IMR-90 (cell line): ENCODE results near the gene AUTS2. TPM values are rescaled to one million over a fixed set of nuclear protein-coding genes. Genes with fewer than 3 reads are reported as not detected.

Experiments
- ATAC-seq: fragments of 200-7000 bp; cut with Tn5 transposase; 2 replicates; pipeline ENCODE4 v1.9.1; 2020; ENCODE audit warnings: low read depth, mild to moderate bottlenecking, moderate library complexity
- BruUV-seq: library from RNA; stranded (reverse); fragments of 400-500 nt; replicated peaks from 2 replicates; lab custom pipeline; 2021; lab: Mats Ljungman, UMichigan
- CTCF ChIA-PET: fragments of 300-600 bp; formaldehyde crosslinking; extraction: SDS; loops from one replicate; lab custom pipeline; 2021; ENCODE audit warnings: antibody characterized with exemption; lab: Yijun Ruan, JAX
- POLR2A ChIA-PET: fragments of 300-600 bp; sonication (Branson Sonifier 250); formaldehyde crosslinking; loops from one replicate; lab custom pipeline; 2022; ENCODE audit warnings: antibody characterized with exemption; ENCODE audit not compliant: unreplicated experiment; lab: Charles Lee
- DNase-seq: peaks from one replicate; pipeline ENCODE4 v3.0.0; 2013
- H2AFZ ChIP-seq: replicated peaks from 2 replicates; pipeline ENCODE3; 2013; ENCODE audit warnings: low read length, mild to moderate bottlenecking; ENCODE audit not compliant: poor library complexity
- H2AK5ac ChIP-seq: 2 replicates; pipeline ENCODE4 v1.6.1; 2013; ENCODE audit warnings: low read depth, low read length, inconsistent platforms
- H2AK9ac ChIP-seq: replicated peaks from 2 replicates; pipeline ENCODE3; 2013; ENCODE audit warnings: mild to moderate bottlenecking, low read depth, low read length, moderate library complexity; ENCODE audit not compliant: poor library complexity
- H2BK120ac ChIP-seq: 2 replicates; pipeline ENCODE4 v1.6.1; 2013; ENCODE audit warnings: low read depth, low read length, inconsistent platforms
- H2BK15ac ChIP-seq: 3 replicates; pipeline ENCODE4 v1.6.1; 2013; ENCODE audit warnings: low read depth, low read length, inconsistent platforms
- H2BK20ac ChIP-seq: 2 replicates; pipeline ENCODE4 v1.6.1; 2013; ENCODE audit warnings: low read depth, mild to moderate bottlenecking, inconsistent platforms, low read length, moderate library complexity
- H2BK5ac ChIP-seq: 2 replicates; pipeline ENCODE4 v1.6.1; 2013; ENCODE audit warnings: mild to moderate bottlenecking, low read depth, low read length, inconsistent platforms; ENCODE audit not compliant: poor library complexity, severe bottlenecking
- H3K14ac ChIP-seq: replicated peaks from 2 replicates; pipeline ENCODE4 v1.6.1; 2013; ENCODE audit warnings: low read depth, low read length, inconsistent platforms
- H3K18ac ChIP-seq: 2 replicates; pipeline ENCODE4 v1.6.1; 2013; ENCODE audit warnings: low read depth, low read length, control low read depth
- H3K23ac ChIP-seq: 2 replicates; pipeline ENCODE4 v1.6.1; 2013; ENCODE audit warnings: low read depth, low read length, inconsistent platforms
- H3K27ac ChIP-seq: 2 replicates; pipeline ENCODE4 v1.5.1; 2013; ENCODE audit warnings: mild to moderate bottlenecking, control low read depth, low read length; ENCODE audit not compliant: insufficient read depth
- H3K27me3 ChIP-seq: 2 replicates; pipeline ENCODE4 v1.6.1; 2013; ENCODE audit warnings: low read length; ENCODE audit not compliant: control insufficient read depth, insufficient read depth
- H3K36me3 ChIP-seq: 2 replicates; pipeline ENCODE4 v1.6.1; 2013; ENCODE audit warnings: low read length, mixed read lengths; ENCODE audit not compliant: control insufficient read depth, insufficient read depth
- H3K4ac ChIP-seq: 2 replicates; pipeline ENCODE4 v1.6.1; 2013; ENCODE audit warnings: low read depth, low read length, inconsistent platforms
- H3K4me1 ChIP-seq: 2 replicates; pipeline ENCODE4 v1.6.1; 2013; ENCODE audit warnings: low read length, mixed read lengths; ENCODE audit not compliant: control insufficient read depth, insufficient read depth
- H3K4me2 ChIP-seq: 2 replicates; pipeline ENCODE4 v1.6.1; 2013; ENCODE audit warnings: low read depth, mild to moderate bottlenecking, control low read depth, low read length, moderate library complexity
- H3K4me3 ChIP-seq: 2 replicates; pipeline ENCODE4 v1.5.1; 2013; ENCODE audit warnings: low read depth, mild to moderate bottlenecking, control low read depth, low read length, moderate library complexity; ENCODE audit not compliant: insufficient read depth
- H3K56ac ChIP-seq: 2 replicates; pipeline ENCODE4 v1.6.1; 2013; ENCODE audit warnings: low read length, inconsistent platforms; ENCODE audit not compliant: insufficient read depth; ENCODE audit errors: extremely low read depth
- H3K79me1 ChIP-seq, 2 experiments: 2 replicates each; pipeline ENCODE4 v1.6.1; 2013; ENCODE audit warnings: low read length in 2 of 2, inconsistent platforms in 1 of 2, low read depth in 1 of 2
- H3K9ac ChIP-seq: 2 replicates; pipeline ENCODE4 v1.6.1; 2013; ENCODE audit warnings: low read depth, low read length, control low read depth
- H3K9me1 ChIP-seq: 2 replicates; pipeline ENCODE4 v1.6.1; 2013; ENCODE audit warnings: low read length, inconsistent platforms; ENCODE audit not compliant: insufficient read depth
- H3K9me3 ChIP-seq: 2 replicates; pipeline ENCODE4 v1.6.1; 2013; ENCODE audit warnings: low read length; ENCODE audit not compliant: control insufficient read depth, insufficient read depth
- H4K20me1 ChIP-seq: 2 replicates; pipeline ENCODE4 v1.6.1; 2013; ENCODE audit warnings: low read length, inconsistent platforms; ENCODE audit not compliant: insufficient read depth
- H4K5ac ChIP-seq: 2 replicates; pipeline ENCODE4 v1.6.1; 2013; ENCODE audit warnings: mild to moderate bottlenecking, low read depth, low read length, control low read depth
- H4K8ac ChIP-seq, 2 experiments: 2 replicates each; pipeline ENCODE4 v1.6.1; 2013; ENCODE audit warnings: low read depth in 2 of 2, low read length in 2 of 2, control low read depth in 1 of 2, inconsistent platforms in 1 of 2
- H4K91ac ChIP-seq: 2 replicates; pipeline ENCODE4 v1.6.1; 2013; ENCODE audit warnings: low read depth, low read length, inconsistent platforms; ENCODE audit not compliant: insufficient read depth
- BHLHE40 ChIP-seq: fragments of 150-350 bp; IDR thresholded peaks from 2 replicates; pipeline ENCODE4 v1.6.1; 2016; ENCODE audit warnings: mild to moderate bottlenecking, low read depth, low read length
- CTCF ChIP-seq: conservative IDR thresholded peaks from 2 replicates; pipeline ENCODE4 v1.5.1; 2012; ENCODE audit warnings: mild to moderate bottlenecking, low read depth, low read length, improper control_type of control experiment
- MAZ ChIP-seq: IDR thresholded peaks from 2 replicates; pipeline ENCODE4 v1.6.1; 2012; ENCODE audit warnings: low read depth, mild to moderate bottlenecking, low read length, improper control_type of control experiment, moderate library complexity, borderline replicate concordance
- MXI1 ChIP-seq: IDR thresholded peaks from 2 replicates; pipeline ENCODE4 v1.6.1; 2012; ENCODE audit warnings: low read depth, mild to moderate bottlenecking, low read length, moderate library complexity, borderline replicate concordance
- NFE2L2 ChIP-seq: fragments of 150-350 bp; IDR thresholded peaks from 2 replicates; pipeline ENCODE4 v1.6.1; 2016; ENCODE audit warnings: low read depth, mild to moderate bottlenecking, low read length
- POLR2A ChIP-seq: IDR thresholded peaks from 2 replicates; pipeline ENCODE4 v1.6.1; 2012; ENCODE audit warnings: mild to moderate bottlenecking, low read depth, low read length
- RAD21 ChIP-seq: IDR thresholded peaks from 2 replicates; pipeline ENCODE4 v1.6.1; 2012; ENCODE audit warnings: low read length, improper control_type of control experiment
- RCOR1 ChIP-seq: IDR thresholded peaks from 2 replicates; pipeline ENCODE4 v1.6.1; 2012; ENCODE audit warnings: mild to moderate bottlenecking, low read length, improper control_type of control experiment; ENCODE audit not compliant: insufficient replicate concordance
- RFX5 ChIP-seq: IDR thresholded peaks from 2 replicates; pipeline ENCODE4 v1.8.0; 2012; ENCODE audit warnings: low read depth, mild to moderate bottlenecking, low read length, moderate library complexity
- WGBS, 2 experiments: methylation state at CpG; one replicate each; pipeline versions ENCODE4 v1.1.5 to v1.1.7; 2013; ENCODE audit warnings: missing lambda C conversion rate in 2 of 2; ENCODE audit not compliant: insufficient read length in 1 of 2; ENCODE audit errors: extremely low coverage in 2 of 2; 5-methylcytosine and 5-hydroxymethylcytosine counted together
- dilution Hi-C: fragments of 300-500 bp; cut with HindIII; formaldehyde crosslinking; loops from one replicate; pipeline ENCODE4 v1.14.3; 2018; ENCODE audit warnings: low sequenced_read_pairs; ENCODE audit not compliant: unreplicated experiment
- in situ Hi-C: fragments of 300-500 bp; cut with MboI; formaldehyde crosslinking; loops from 3 replicates; pipeline ENCODE4 v1.14.3; 2019; ENCODE audit warnings: low sequenced_read_pairs, inconsistent platforms, mixed read lengths
- intact Hi-C: fragments of 100-400 bp; cut with micrococcal nuclease; formaldehyde crosslinking; loops from 2 replicates; pipeline ENCODE4 v1.10.0; 2022
- polyA plus RNA-seq, 3 experiments: library from polyadenylated mRNA; depleted of rRNA; stranded (reverse); fragments of >200 nt; gene quantifications; 2 replicates each; pipeline ENCODE4 v1.2.3, GENCODE V29; 2012; ENCODE audit warnings: low replicate concordance in 1 of 3
- total RNA-seq: library from RNA; depleted of rRNA; stranded (reverse); fragments of >200 nt; gene quantifications from 2 replicates; pipeline ENCODE4 v1.2.3, GENCODE V29; 2012

Gene AUTS2
- total and polyA plus RNA-seq, 2 of the 4 experiments (the other 2 are of a cell fraction) = 0.90 to 3.0 TPM

GRCh38 chr7:69698109-69698825 lies 100.0 kb downstream of the AUTS2 start:
- no peaks in the 10 kb centered on the region for H3K27me3 ChIP-seq
- no peak overlapping the region for H2AK9ac ChIP-seq
- no peak overlapping the region for H2AFZ ChIP-seq
- CTCF ChIA-PET = no interaction called here
- H3K9ac ChIP-seq = no peak overlapping the region
- H3K4ac ChIP-seq = no peak overlapping the region
- H2AK5ac ChIP-seq = no peak overlapping the region
- dilution Hi-C loops (no loop called here), intact Hi-C loops (no loop called here), in situ Hi-C loops (no loop called here)
- DNase-seq (no peak), ATAC-seq (no peak)
- H3K14ac ChIP-seq = no peak overlapping the region
- no peak overlapping the region for H2BK20ac ChIP-seq
- no CpG with 5 or more reads among the region's 5 CpGs for WGBS, 2 experiments
- no peak overlapping the region for H3K18ac ChIP-seq
- H3K9me3 ChIP-seq = no peaks in the 10 kb centered on the region
- no TSS peak for BruUV-seq
- no peaks in the 10 kb centered on the region for H3K36me3 ChIP-seq
- no peak overlapping the region for H3K56ac ChIP-seq
- H3K9me1 ChIP-seq = no peaks in the 10 kb centered on the region
- no peaks in the 10 kb centered on the region for H4K20me1 ChIP-seq
- H3K27ac ChIP-seq = no peak overlapping the region
- no peak overlapping the region for H3K4me3 ChIP-seq
- H3K79me1 ChIP-seq = no peaks in the 10 kb centered on the region
- H4K5ac ChIP-seq = no peak overlapping the region
- no peak overlapping the region for H2BK15ac ChIP-seq
- TF ChIP-seq CTCF = no peak
- TF ChIP-seq MAZ = no peak
- no peak for TF ChIP-seq NFE2L2
- no peak for TF ChIP-seq RFX5
- no peak for TF ChIP-seq POLR2A
- TF ChIP-seq BHLHE40 = no peak
- no peak for TF ChIP-seq RAD21
- no peak for TF ChIP-seq MXI1
- TF ChIP-seq RCOR1 = no peak
- POLR2A ChIA-PET = no interaction called here
- no peak overlapping the region for H4K91ac ChIP-seq
- H3K4me2 ChIP-seq = no peak overlapping the region
- no peak overlapping the region for H4K8ac ChIP-seq
- H2BK5ac ChIP-seq = no peak overlapping the region
- no peak overlapping the region for H2BK120ac ChIP-seq
- H3K23ac ChIP-seq = no peak overlapping the region
- no peaks in the 10 kb centered on the region for H3K4me1 ChIP-seq
